ENCODE measurements around the gene SSU72.

DNA sequence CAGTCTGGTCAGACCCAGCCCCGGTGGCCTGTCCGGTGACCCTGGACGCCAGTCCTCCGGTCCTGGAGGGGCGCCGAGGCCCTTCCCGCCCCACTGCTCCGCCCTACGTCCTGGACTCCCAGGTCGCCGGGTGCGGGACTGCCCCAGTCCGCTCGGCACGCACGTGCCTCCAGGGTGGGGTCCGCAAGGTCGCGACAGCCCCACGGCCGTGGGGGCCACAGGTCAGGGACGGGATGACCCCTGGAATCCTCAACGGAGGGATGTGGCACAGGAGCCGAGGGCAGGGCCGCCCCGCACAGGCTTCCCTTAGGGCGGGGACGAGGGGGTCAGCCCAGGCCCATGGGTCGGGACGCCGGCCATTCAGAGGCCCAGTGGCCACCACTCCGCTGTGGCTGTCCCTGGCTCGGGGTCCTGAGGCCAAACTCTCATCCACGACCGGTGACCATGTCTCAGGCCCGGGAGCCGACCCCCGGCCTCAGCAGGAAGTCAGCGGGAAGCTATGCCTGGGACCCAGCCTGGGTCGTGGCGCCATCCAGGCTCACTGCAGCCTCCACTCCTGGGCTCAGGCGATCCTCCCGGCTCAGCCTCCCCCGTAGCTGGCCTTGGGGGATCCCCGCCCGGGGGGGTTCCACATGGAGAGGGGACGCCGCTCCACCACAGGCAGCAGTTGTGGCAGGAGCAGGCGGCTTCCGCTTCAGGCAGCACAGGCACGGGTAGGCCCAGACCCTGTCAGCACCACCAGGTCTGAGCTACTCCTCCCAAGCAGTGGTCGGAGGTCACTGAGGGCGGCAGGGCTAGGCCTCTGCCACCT lies 33.6 kb downstream of the SSU72 start:
- TF ChIP-seq, protein P1, sequence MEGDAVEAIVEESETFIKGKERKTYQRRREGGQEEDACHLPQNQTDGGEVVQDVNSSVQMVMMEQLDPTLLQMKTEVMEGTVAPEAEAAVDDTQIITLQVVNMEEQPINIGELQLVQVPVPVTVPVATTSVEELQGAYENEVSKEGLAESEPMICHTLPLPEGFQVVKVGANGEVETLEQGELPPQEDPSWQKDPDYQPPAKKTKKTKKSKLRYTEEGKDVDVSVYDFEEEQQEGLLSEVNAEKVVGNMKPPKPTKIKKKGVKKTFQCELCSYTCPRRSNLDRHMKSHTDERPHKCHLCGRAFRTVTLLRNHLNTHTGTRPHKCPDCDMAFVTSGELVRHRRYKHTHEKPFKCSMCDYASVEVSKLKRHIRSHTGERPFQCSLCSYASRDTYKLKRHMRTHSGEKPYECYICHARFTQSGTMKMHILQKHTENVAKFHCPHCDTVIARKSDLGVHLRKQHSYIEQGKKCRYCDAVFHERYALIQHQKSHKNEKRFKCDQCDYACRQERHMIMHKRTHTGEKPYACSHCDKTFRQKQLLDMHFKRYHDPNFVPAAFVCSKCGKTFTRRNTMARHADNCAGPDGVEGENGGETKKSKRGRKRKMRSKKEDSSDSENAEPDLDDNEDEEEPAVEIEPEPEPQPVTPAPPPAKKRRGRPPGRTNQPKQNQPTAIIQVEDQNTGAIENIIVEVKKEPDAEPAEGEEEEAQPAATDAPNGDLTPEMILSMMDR (IDR thresholded peaks at IDR 0.05) = no peak
- TF ChIP-seq POLR2A (IDR thresholded peaks at IDR 0.05) = no peak
